B cell (primary cell): ENCODE results near the gene STT3B. TPM values are rescaled to one million over a fixed set of nuclear protein-coding genes. Genes with fewer than 3 reads are reported as not detected.

Experiments
- ATAC-seq: fragments of 200-7000 bp; cut with Tn5 transposase; one replicate; pipeline ENCODE4 v1.10.0; 2021; ENCODE audit warnings: low read depth, mild to moderate bottlenecking, moderate number of reproducible peaks, moderate library complexity
- CTCF ChIA-PET: fragments of 350-600 bp; sonication (Branson Sonifier 250); formaldehyde crosslinking; loops from one replicate; lab custom pipeline; 2021; ENCODE audit warnings: antibody characterized with exemption, inconsistent platforms; lab: Charles Lee
- POLR2A ChIA-PET: fragments of 350-600 bp; sonication (Branson Sonifier 250); formaldehyde crosslinking; loops from one replicate; lab custom pipeline; 2021; ENCODE audit warnings: antibody characterized with exemption; lab: Charles Lee
- DNase-seq: peaks from one replicate; pipeline ENCODE4 v3.0.0; 2013
- H2AFZ ChIP-seq: 2 replicates; pipeline ENCODE4 v1.6.1; 2012; ENCODE audit warnings: mild to moderate bottlenecking, low read depth, low read length; ENCODE audit not compliant: insufficient read depth, poor library complexity, severe bottlenecking
- H3K27ac ChIP-seq, 2 donors: 1 replicate in 1 of 2; 2 replicates in 1 of 2; pipeline ENCODE4 v1.5.1; 2012 to 2013; ENCODE audit warnings: low read length in 2 of 2, mild to moderate bottlenecking in 2 of 2, moderate library complexity in 1 of 2
- H3K27me3 ChIP-seq, 4 experiments: fragments of 200-600 bp in 1 of 4; sonication (generic) in 1 of 4; replicated peaks in 1 of 4; 1 replicate in 2 of 4; 2 replicates in 2 of 4; pipeline versions ENCODE4 v1.6.1 to v1.7.0; 2013 to 2016; ENCODE audit warnings: low read length in 3 of 4, mild to moderate bottlenecking in 2 of 4, mixed read lengths in 1 of 4, moderate library complexity in 1 of 4; ENCODE audit not compliant: insufficient read depth in 4 of 4, control insufficient read depth in 3 of 4; ENCODE audit errors: control extremely low read depth in 1 of 4
- H3K36me3 ChIP-seq, 2 experiments: replicated peaks in 1 of 2; 1 replicate in 1 of 2; 2 replicates in 1 of 2; pipeline versions ENCODE4 v1.6.1 to v1.7.1; 2013; ENCODE audit warnings: low read length in 1 of 2; ENCODE audit not compliant: insufficient read depth in 2 of 2, control insufficient read depth in 1 of 2; ENCODE audit errors: control extremely low read depth in 1 of 2, extremely low read depth in 1 of 2
- H3K4me1 ChIP-seq, 2 donors: fragments of 200-600 bp in 1 of 2; sonication (generic) in 1 of 2; 1 replicate in 1 of 2; 2 replicates in 1 of 2; pipeline versions ENCODE4 v1.5.1 to v1.6.1; 2013 to 2017; ENCODE audit warnings: low read length in 2 of 2; ENCODE audit not compliant: control insufficient read depth in 2 of 2, insufficient read depth in 2 of 2
- H3K4me2 ChIP-seq: replicated peaks from 2 replicates; pipeline ENCODE3; 2012; ENCODE audit warnings: mild to moderate bottlenecking, low read depth, low read length; ENCODE audit not compliant: poor library complexity, severe bottlenecking
- H3K4me3 ChIP-seq, 5 experiments: fragments of 200-600 bp in 1 of 5; sonication (generic) in 1 of 5; 1 replicate in 3 of 5; 2 replicates in 2 of 5; pipeline versions ENCODE4 v1.5.1 to v1.7.0; 2011 to 2016; ENCODE audit warnings: low read length in 4 of 5, mild to moderate bottlenecking in 4 of 5, low read depth in 2 of 5, control low read depth in 1 of 5, moderate library complexity in 1 of 5; ENCODE audit not compliant: insufficient read depth in 1 of 5; ENCODE audit errors: control extremely low read depth in 1 of 5, extremely low read depth in 1 of 5
- H3K79me2 ChIP-seq: fragments of 200-600 bp; sonication (generic); one replicate; pipeline ENCODE4 v1.6.0; 2016; ENCODE audit warnings: low read length; ENCODE audit not compliant: control insufficient read depth, insufficient read depth
- H3K9ac ChIP-seq: fragments of 200-600 bp; sonication (generic); 2 replicates; pipeline ENCODE4 v1.6.1; 2017; ENCODE audit warnings: mild to moderate bottlenecking, low read length, moderate library complexity
- H3K9me3 ChIP-seq, 3 donors: one replicate each; pipeline versions ENCODE4 v1.6.1 to v1.7.1; 2013; ENCODE audit warnings: low read length in 2 of 3; ENCODE audit not compliant: control insufficient read depth in 2 of 3, insufficient read depth in 1 of 3; ENCODE audit errors: control extremely low read depth in 1 of 3
- H4K20me1 ChIP-seq: 2 replicates; pipeline ENCODE4 v1.6.0; 2012; ENCODE audit warnings: mild to moderate bottlenecking, low read length; ENCODE audit not compliant: insufficient read depth, control insufficient read depth, poor library complexity, severe bottlenecking
- H3K27ac Mint-ChIP-seq: one replicate; pipeline ENCODE4 v1.8.0; 2021; ENCODE audit warnings: mixed read lengths
- H3K27me3 Mint-ChIP-seq: one replicate; pipeline ENCODE4 v1.8.0; 2021; ENCODE audit warnings: mixed read lengths
- H3K4me1 Mint-ChIP-seq: one replicate; pipeline ENCODE4 v1.8.0; 2021; ENCODE audit warnings: mixed read lengths
- H3K4me3 Mint-ChIP-seq: one replicate; pipeline ENCODE4 v1.8.0; 2021; ENCODE audit warnings: mixed read lengths
- H3K9me3 Mint-ChIP-seq: one replicate; pipeline ENCODE4 v1.8.0; 2022; ENCODE audit warnings: mixed read lengths; ENCODE audit not compliant: insufficient read depth
- CTCF ChIP-seq: fragments of 200-600 bp; IDR thresholded peaks from one replicate; pipeline ENCODE4 v1.8.0; 2022; ENCODE audit warnings: antibody characterized with exemption, mild to moderate bottlenecking
- EZH2 ChIP-seq: IDR thresholded peaks from 2 replicates; pipeline ENCODE4 v1.6.1; 2012; ENCODE audit warnings: borderline replicate concordance, low read depth, mild to moderate bottlenecking, moderate library complexity, low read length; ENCODE audit not compliant: insufficient read depth, poor library complexity, severe bottlenecking
- WGBS: methylation state at CpG from one replicate; pipeline ENCODE4 v1.1.5; 2013; ENCODE audit warnings: missing lambda C conversion rate; ENCODE audit not compliant: insufficient coverage; 5-methylcytosine and 5-hydroxymethylcytosine counted together
- intact Hi-C: fragments of 100-400 bp; cut with micrococcal nuclease; formaldehyde crosslinking; loops from one replicate; pipeline ENCODE4 v1.10.0; 2022
- polyA plus RNA-seq: library from polyadenylated mRNA; depleted of rRNA; stranded (reverse); fragments of >200 nt; gene quantifications from 2 replicates; pipeline ENCODE4 v1.2.3, GENCODE V29; 2012
- total RNA-seq, 2 donors: library from RNA; stranded (reverse); fragments of 120-200 nt in 1 of 2; gene quantifications; 1 replicate in 1 of 2; 2 replicates in 1 of 2; pipeline versions ENCODE4 v1.2.3 to v1.2.4, GENCODE V29; 2013 to 2022

STT3B gene
- total and polyA plus RNA-seq, 2 donors (not counting 1 experiment from before 2014, with no cell fraction given): 35.4 to 79.2 TPM

DNA sequence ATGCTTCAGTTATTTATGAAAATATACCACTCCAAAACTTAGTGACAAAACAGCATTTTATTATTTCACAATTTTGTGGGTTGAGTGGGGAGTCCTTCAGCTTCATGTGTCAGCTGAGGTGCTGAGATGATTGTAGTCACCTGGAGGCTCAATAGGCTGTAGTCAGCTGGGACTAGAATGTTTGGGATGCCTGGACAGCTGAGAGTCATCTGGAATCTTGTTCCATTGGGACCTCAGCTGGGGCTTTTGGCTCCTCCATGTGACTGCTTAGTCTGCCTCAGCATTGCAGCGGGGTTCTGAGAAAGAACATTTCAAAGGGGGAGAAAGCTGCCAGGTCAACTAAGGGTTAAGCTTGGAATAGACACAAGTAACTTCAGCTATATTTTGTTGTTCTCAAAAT, 13.4 kb downstream of the STT3B start:
- no CpG with 5 or more reads among the region's 1 CpG for WGBS
- ATAC-seq: no peak

More for the DNA sequence above, 13.4 kb downstream of the STT3B start:
- no peak for DNase-seq
- ChIA-PET CTCF (interaction anchor here (0.6 to 1.7 kb wide), 6 partner anchors 10 to 778 kb away, joined by 3 to 10 read pairs (median 4); partner anchors contain the start of gene STT3B), POLR2A (interaction anchor here (0.6 to 1.0 kb wide), 3 partner anchors 13 to 791 kb away, joined by 3 to 7 read pairs (median 3); partner anchors contain the start of gene STT3B)
- Histone ChIP-seq H3K9me3 (no peaks in the 10 kb centered on the region), H3K36me3 (peaks cover 0 to 2% of the 10 kb centered on the region in 2 experiments), H3K27ac (no peak overlapping the region), H3K79me2 (peaks cover 98% of the 10 kb centered on the region), H3K27me3 (no peaks in the 10 kb centered on the region), H3K4me3 (no peak overlapping the region), H3K9ac (no peak overlapping the region), H4K20me1 (peaks cover 65% of the 10 kb centered on the region), H3K4me2 (no peak overlapping the region), H3K4me1 (peaks cover 6 to 19% of the 10 kb centered on the region in 2 donors), H2AFZ (no peak overlapping the region)
- H3K27ac Mint-ChIP-seq: no peak overlapping the region
- no peaks in the 10 kb centered on the region for H3K9me3 Mint-ChIP-seq
- peaks cover 65% of the 10 kb centered on the region for H3K4me1 Mint-ChIP-seq
- no peak overlapping the region for H3K4me3 Mint-ChIP-seq
- no peaks in the 10 kb centered on the region for H3K27me3 Mint-ChIP-seq
- intact Hi-C loops: no loop called here
- TF ChIP-seq EZH2 (no peak), CTCF (no peak)
